Progenitor cell of endocrine pancreas (in vitro differentiated cells): ENCODE results near the gene GCN1. TPM values are rescaled to one million over a fixed set of nuclear protein-coding genes. Genes with fewer than 3 reads are reported as not detected.
"Not testable (repeated sequence)": the region's sequence is repeated elsewhere in the genome, so short reads cannot be mapped to it uniquely, and the experiment has no call there.

Experiments used
- DNase-seq: peaks from one replicate; pipeline ENCODE4 v3.0.0; 2021; ENCODE audit warnings: low spot score; ENCODE audit not compliant: unreplicated experiment
- H3K27ac Mint-ChIP-seq: 2 replicates; pipeline ENCODE4 v1.8.0; 2021; ENCODE audit warnings: mild to moderate bottlenecking, moderate library complexity, mixed read lengths
- H3K27me3 Mint-ChIP-seq: 2 replicates; pipeline ENCODE4 v1.8.0; 2021; ENCODE audit warnings: mixed read lengths
- H3K36me3 Mint-ChIP-seq: 2 replicates; pipeline ENCODE4 v1.8.0; 2022; ENCODE audit warnings: mixed read lengths; ENCODE audit not compliant: insufficient read depth
- H3K4me1 Mint-ChIP-seq: 2 replicates; pipeline ENCODE4 v1.8.0; 2021; ENCODE audit warnings: low read depth, mixed read lengths
- H3K4me3 Mint-ChIP-seq: 2 replicates; pipeline ENCODE4 v1.8.0; 2021; ENCODE audit warnings: low read depth, mild to moderate bottlenecking, moderate library complexity, mixed read lengths
- H3K9me3 Mint-ChIP-seq: 2 replicates; pipeline ENCODE4 v1.8.0; 2021; ENCODE audit warnings: low read depth, mixed read lengths
- total RNA-seq: library from RNA; stranded (reverse); gene quantifications from 2 replicates; pipeline ENCODE4 v1.2.1, GENCODE V29; 2021
- TF ChIP-seq, protein P1 (sequence below): fragments of 200-600 bp; sonication (generic); IDR thresholded peaks from one replicate; pipeline ENCODE4 v1.5.0; 2021; ENCODE audit warnings: antibody characterized with exemption, mild to moderate bottlenecking; ENCODE audit not compliant: unreplicated experiment

The GCN1 gene
- total RNA-seq, 1 donor from 2014 or later: 117 TPM

DNA sequence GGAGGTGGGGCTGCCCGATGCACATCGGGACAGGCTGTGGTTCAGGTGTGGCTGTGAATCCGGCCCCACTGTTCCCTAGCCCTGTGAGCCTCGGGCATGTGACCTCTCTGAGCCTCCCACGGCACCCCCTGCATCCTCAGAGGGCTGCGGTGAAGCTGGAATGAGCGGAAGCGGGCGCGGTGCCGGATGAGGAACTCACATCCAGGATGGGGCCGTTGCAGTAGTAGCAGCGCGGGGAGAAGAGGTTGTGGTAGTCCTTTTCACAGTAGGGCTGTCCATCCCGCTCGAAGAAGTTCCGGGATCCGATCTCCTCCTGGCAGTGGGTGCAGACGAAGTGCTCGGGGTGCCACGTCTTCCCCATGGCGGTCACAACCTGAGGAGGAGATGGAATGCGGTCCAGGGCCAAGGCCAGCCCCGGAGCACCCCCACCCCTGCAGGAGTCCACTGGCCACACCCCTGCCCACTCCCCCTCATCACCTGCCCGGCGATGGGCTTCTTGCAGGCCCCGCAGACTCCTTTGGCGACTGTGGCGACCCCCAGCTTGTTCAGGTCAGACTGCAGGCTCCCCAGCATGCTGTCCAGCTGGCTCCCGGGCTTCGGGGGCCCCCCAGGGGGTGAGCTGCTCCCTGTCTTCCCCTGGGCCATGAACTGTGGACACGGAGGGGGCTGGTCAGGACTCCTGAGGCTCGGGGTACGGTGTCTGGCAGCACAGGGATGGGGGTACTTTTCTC lies 20.3 kb upstream of the GCN1 start:
- Mint-ChIP-seq H3K4me1 (no peaks in the 10 kb centered on the region), H3K36me3 (peaks cover 10% of the 10 kb centered on the region), H3K27me3 (no peaks in the 10 kb centered on the region), H3K4me3 (no peak overlapping the region), H3K9me3 (no peaks in the 10 kb centered on the region), H3K27ac (no peak overlapping the region)
- DNase-seq: no peak
- TF ChIP-seq, protein P1, sequence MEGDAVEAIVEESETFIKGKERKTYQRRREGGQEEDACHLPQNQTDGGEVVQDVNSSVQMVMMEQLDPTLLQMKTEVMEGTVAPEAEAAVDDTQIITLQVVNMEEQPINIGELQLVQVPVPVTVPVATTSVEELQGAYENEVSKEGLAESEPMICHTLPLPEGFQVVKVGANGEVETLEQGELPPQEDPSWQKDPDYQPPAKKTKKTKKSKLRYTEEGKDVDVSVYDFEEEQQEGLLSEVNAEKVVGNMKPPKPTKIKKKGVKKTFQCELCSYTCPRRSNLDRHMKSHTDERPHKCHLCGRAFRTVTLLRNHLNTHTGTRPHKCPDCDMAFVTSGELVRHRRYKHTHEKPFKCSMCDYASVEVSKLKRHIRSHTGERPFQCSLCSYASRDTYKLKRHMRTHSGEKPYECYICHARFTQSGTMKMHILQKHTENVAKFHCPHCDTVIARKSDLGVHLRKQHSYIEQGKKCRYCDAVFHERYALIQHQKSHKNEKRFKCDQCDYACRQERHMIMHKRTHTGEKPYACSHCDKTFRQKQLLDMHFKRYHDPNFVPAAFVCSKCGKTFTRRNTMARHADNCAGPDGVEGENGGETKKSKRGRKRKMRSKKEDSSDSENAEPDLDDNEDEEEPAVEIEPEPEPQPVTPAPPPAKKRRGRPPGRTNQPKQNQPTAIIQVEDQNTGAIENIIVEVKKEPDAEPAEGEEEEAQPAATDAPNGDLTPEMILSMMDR: no peak

DNA sequence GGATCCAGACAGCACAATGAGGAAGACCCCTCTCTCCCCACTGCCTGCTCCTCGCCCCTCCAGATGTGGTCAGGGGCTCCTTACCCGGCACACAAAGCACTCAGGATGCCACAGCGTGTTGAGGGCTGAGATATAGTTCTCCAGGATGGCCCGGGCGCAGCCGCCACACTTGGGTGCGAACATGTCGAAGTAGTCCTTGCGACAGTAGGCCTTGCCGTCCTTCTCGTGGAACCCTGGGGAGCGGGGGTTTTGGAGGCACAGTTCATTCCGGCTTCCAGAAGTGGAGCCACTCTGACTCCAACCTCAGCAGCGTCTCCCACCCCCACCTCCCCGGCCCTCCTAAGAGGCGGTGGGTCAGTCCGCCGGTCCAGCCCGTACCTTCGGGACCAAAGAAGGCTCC lies 19.2 kb upstream of the GCN1 start:
- peaks cover 8% of the 10 kb centered on the region for H3K36me3 Mint-ChIP-seq
- no peak for DNase-seq
- H3K4me3 Mint-ChIP-seq: no peak overlapping the region
- no peaks in the 10 kb centered on the region for H3K4me1 Mint-ChIP-seq
- TF ChIP-seq, protein P1: no peak
- no peak overlapping the region for H3K27ac Mint-ChIP-seq
- H3K27me3 Mint-ChIP-seq: no peaks in the 10 kb centered on the region
- no peaks in the 10 kb centered on the region for H3K9me3 Mint-ChIP-seq

- not testable (repeated sequence) for H3K36me3 Mint-ChIP-seq, H3K27me3 Mint-ChIP-seq, H3K9me3 Mint-ChIP-seq, H3K27ac Mint-ChIP-seq, H3K4me3 Mint-ChIP-seq, DNase-seq, H3K4me1 Mint-ChIP-seq
Measured at GRCh38 chr12:120213182-120213581, 18.7 kb upstream of the GCN1 start.

DNA sequence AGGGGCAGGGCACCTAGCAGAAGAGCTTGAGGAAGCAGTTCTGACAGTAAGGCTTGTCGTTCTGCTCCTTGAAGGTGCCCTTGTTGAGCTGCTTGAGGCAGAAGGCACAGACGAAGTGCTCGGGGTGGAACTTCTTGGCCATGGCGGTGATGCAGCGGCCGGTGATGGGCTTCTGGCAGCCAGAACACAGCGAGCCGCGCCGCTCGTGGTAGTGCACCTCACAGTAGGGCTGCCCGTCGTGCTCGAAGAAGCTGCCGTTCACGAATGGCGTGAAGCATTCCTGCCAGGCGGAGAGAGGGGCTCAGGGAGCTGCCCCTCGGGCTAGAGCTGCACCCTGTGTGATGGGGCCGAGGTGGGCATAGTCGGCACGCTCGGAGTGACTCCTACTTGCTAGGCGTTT lies 17.8 kb upstream of the GCN1 start:
- Mint-ChIP-seq H3K27me3 (no peaks in the 10 kb centered on the region), H3K4me3 (no peak overlapping the region), H3K36me3 (peaks cover 10% of the 10 kb centered on the region), H3K27ac (no peak overlapping the region), H3K4me1 (no peaks in the 10 kb centered on the region), H3K9me3 (no peaks in the 10 kb centered on the region)
- TF ChIP-seq, protein P1: no peak
- no peak for DNase-seq

DNA sequence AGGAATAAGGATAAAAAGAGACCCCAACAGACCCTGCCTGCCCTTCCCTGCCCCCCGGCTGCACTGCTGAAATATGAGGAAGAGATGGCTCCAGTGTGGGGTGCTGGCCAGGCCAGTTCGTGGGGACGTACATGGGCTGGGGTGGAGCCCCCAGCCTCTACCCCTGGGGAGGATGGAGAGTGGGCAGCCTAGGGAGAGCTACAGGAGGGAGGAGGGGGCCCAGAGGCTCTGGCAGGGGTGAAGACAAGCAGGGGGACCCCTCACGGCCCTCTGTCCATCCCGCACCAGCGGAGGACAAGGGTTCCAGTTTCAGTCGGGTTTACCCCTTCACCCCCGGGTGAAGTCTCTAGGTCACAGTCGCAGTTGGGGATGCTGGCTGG lies 17.4 kb upstream of the GCN1 start:
- H3K36me3 Mint-ChIP-seq: peaks cover 10% of the 10 kb centered on the region
- no peaks in the 10 kb centered on the region for H3K27me3 Mint-ChIP-seq
- H3K9me3 Mint-ChIP-seq: no peaks in the 10 kb centered on the region
- no peaks in the 10 kb centered on the region for H3K4me1 Mint-ChIP-seq
- H3K4me3 Mint-ChIP-seq: no peak overlapping the region
- TF ChIP-seq, protein P1: no peak
- H3K27ac Mint-ChIP-seq: peak overlapping the region; percentile 37
- no peak for DNase-seq

DNA sequence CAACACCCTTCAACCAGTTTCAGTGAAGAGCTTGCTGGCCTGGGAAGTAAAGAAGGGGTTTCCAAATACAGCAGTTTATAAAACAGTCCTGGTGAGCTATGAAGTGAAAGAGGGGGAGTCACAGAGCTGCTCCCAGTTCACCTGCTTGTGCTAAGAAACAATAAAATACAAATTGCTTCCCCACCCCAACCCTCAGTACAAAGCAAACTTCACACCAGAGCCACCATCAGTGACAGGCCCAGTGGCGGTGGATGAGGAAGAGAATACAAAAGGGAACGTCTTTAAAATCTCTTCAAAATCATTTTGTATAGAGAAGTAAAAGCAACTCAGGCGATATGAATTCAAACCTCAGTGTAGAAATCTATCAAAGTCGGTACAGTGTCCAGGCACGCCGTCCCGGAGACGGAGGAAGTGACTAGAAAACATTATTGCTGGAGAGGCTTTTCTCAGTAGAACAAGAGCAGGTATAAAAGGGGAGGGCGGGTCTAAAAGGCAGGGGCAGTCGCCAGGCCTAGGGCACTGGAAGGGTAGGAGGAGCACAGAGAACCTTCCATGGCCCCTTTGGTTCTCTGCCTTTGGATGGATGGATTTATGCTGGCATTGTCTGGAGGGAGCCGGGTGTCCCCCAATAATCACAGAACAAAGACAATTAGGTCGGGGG lies 16.9 kb upstream of the GCN1 start:
- Mint-ChIP-seq H3K4me1 (no peaks in the 10 kb centered on the region), H3K9me3 (no peaks in the 10 kb centered on the region), H3K27me3 (no peaks in the 10 kb centered on the region), H3K36me3 (peaks cover 12% of the 10 kb centered on the region), H3K27ac (peak overlapping the region; percentile 37), H3K4me3 (no peak overlapping the region)
- TF ChIP-seq, protein P1: no peak
- no peak for DNase-seq
